Stimulated activated CD4-positive, alpha-beta T cell treated with anti-CD3 and anti-CD28 coated beads, Interleukin-15, amount 100 ng/mL, for 48 hours (primary cell): ENCODE measurements around the gene DLX2.

Experiments
- DNase-seq, 2 donors: peaks; one replicate each; pipeline ENCODE4 v3.0.0-alpha.2; 2020; ENCODE audit warnings: low read depth in 2 of 2

DLX2 gene

DNA sequence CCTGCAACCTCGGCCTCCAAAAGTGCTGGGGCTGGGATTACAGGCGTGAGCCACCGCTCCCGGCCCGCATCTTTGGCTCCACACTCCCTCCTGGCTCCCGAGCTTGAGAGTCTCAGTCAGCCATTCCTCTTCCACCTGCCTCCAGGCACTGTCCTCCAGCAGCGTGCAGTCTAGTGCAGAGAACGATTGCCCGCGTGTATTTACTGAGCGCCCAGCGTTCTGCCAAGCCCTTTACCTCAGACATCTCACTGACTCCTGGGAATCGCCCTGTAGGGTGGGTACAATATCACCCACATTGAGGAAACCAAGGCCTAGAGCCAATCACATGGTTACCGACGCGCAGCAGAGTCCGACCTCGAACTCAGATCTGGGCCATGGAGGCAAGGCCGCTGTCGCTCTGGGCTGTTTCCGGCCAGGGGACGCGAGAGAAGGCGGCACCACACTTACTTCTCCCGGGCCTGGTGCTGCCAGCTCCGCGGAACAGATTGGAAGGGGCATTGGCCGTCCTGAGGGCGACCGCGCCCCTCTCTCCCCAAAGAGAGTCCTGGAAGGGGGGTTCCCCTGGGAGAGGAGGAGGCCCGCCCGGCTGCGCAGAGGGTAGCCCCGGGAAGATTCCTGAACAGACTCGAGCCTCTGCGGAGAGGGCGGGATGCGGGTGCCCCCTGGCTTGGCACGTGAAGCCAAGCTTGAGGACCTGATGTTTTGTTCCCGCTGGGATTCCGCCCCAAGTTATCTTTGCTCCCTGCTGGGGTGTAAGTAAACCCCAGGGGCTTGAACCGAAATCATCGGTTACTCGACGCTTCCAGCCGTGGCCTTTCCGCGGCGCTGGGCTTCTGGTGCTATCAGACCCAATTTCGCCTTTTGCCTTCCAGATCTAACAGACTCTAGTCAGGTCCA lies 5.2 kb upstream of the DLX2 start:
- no peak for DNase-seq

DNA sequence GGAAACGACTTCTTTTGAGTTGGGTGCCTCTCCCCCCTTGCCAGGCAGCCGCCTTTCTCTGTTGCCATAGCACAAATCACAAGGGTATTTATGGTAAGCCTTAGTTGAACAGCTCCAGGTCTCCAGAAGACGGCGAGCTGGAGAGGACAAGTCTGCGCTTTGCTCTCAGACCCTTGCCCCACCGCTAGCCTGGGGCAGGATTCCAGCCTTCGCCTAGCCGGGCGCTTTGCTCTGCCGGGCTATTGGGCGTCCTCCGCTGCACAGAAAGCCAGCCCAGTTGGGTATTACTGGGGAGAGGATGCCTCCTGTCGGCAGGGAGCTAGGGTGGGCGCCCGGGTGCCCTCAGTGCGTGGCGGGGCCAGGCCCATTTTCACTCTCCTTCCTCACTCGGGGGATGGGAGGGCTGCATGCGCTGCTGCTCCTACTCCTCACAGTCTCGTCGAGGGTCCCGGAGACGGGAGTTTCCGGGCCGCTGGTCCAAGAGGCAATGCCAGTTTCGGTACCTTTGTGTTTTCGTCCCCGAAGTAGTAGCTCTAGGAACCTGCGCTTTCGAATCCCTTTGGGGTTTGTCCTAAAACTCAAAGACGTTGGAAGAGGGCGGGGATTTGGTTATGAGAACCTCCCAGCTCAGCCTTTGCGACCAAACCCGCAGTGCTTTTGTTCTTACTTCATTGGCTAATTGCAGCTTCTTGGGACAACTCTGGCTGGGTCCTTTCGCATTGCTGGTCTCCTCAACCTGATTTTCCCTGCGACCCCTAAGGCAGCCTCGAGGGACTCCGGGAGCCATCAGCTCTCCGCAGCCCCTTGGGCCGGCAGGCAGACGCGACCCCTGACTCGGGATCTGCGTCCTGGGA lies 3.6 kb upstream of the DLX2 start:
- no peak for DNase-seq

- DNase-seq = no peak
Observed at GRCh38 chr2:172105471-172106107, 2.9 kb upstream of the DLX2 start.

- peak in 1 of 2 donors; percentile 72 for DNase-seq
Observed at GRCh38 chr2:172103471-172104272, 972 bp upstream of the DLX2 start.

DNA sequence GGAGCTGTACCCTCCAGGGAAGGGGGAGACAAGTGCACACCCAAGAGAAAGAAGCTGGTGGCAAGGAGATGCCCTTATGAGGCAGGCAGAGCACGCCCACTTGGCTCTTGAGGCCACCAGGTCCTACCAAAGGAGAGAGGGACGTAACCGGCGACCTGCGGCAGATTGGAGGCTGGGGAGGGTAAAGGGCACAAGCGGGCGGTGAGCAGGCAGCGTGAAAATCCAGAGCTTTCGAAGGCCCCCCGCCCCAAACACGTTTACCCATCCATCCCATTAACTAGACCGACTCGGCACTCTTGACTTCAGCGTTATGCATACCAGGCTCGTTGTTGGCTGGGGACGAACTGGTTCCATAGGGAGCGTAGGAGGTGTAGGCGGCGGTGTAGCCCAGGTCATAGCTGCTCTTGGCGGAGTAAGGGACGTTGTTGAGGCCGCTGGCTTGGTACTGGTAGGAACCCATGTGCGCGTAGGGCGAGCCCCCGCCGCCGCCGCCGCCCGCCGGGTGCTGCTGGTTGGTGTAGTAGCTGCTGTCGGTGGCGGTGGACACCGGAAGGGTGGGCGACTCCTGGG lies 794 bp downstream of the DLX2 start:
- DNase-seq = no peak

DNA sequence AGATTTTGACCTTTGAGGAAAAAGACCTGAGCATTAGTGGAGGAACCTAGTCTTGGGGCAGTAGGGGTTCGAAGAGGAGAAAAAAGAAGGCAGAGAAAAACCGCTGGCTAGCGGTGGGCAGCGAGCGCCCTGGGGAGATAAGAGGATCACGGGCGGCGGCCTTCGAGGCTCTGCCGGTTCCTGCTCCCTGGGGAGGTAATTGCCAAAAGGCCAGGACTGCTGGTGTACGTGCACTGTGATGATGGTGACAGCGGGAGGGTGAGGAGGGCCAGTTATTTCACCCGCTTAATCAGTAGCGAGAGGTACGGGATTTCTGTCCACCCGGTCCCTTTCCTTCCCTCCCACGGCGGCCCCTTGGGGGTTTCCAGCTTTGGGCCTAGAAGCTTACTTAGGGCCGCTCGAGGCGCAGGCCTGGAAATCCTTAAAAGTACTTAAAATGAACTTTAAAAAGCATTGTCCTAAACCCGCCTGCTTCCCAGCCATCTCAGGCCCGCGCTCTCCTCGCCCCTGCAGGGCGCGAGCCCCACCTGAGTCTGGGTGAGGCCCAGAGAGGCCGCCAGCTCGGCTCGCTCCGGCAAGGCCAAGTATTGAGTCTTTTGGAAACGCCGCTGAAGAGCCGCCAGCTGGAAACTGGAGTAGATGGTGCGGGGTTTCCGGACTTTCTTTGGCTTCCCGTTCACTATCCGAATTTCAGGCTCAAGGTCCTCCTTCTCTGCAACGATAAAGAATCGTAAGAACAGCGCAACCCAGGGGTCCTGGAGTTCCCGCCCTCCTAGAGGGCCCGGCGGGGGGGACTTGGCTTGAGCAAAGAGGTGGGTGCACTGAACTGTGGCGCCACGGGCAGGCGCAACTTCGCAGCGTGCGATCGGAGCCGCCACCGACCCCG lies 1.5 kb downstream of the DLX2 start:
- no peak for DNase-seq

- no peak for DNase-seq
Observed at GRCh38 chr2:172100080-172100934, 2.4 kb downstream of the DLX2 start.

GRCh38 chr2:172099472-172100079 lies 3.1 kb downstream of the DLX2 start:
- DNase-seq = no peak

DNA sequence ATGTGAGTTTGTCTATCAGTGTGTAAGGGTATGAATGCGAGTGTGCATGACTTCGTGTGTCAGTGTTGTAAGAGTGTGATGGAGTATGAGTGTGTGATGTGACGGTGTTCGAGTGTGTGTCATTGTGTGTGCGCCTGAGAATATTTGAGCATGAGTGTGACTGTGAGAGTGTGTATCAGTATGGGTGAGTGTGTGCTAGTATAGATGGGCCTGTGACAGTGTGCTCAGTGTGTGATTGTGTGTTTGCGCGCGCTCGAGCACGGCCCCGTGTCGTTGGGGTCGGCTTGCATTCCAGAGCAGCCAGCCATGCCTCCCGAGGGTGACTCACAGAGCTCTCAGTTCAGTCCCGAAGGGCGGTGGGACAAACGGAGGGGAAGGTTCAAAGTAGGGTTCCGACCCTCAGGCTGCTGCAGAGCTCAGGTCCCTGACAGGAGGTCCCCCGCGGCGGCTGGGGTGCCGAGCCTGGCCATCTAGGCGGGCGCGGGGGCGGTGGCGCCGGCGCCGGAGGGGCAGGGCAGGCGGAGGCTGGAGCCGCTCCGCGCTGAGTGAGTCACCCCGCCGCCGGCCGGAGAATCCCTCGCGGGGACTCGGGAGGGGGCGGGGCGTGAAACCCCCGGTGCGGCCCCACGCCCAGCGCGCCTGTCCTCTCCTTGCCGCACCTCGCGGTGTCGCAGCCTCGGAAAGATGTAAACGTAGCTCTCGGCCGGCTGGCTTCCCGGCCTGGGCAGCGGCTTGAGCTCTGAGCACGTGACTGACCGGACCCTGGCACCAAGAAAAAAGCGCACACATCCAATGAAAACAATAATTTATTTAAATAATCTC lies 3.8 kb downstream of the DLX2 start:
- no peak for DNase-seq

DNA sequence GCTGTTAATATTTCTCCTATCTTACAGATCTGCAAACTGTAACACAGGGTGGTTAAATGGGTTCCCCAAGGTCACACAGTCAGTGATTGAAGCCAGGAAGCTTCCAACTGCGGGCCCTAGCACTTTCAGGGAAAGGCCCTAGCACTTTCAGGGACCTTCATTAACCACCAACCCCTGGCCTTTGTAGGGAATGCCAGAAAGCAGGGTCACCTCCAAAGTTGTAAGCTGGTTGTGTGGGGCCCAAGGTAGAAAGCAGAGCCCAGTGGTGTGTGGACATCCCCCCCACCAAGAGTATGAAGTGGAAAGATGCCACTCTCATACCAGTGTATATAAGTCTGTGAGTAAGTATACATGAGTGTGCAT lies 4.4 kb downstream of the DLX2 start:
- no peak for DNase-seq

GRCh38 chr2:172097557-172098131 lies 5.1 kb downstream of the DLX2 start:
- no peak for DNase-seq

- DNase-seq = no peak
Observed at GRCh38 chr2:172096626-172097547, 5.8 kb downstream of the DLX2 start.

DNA sequence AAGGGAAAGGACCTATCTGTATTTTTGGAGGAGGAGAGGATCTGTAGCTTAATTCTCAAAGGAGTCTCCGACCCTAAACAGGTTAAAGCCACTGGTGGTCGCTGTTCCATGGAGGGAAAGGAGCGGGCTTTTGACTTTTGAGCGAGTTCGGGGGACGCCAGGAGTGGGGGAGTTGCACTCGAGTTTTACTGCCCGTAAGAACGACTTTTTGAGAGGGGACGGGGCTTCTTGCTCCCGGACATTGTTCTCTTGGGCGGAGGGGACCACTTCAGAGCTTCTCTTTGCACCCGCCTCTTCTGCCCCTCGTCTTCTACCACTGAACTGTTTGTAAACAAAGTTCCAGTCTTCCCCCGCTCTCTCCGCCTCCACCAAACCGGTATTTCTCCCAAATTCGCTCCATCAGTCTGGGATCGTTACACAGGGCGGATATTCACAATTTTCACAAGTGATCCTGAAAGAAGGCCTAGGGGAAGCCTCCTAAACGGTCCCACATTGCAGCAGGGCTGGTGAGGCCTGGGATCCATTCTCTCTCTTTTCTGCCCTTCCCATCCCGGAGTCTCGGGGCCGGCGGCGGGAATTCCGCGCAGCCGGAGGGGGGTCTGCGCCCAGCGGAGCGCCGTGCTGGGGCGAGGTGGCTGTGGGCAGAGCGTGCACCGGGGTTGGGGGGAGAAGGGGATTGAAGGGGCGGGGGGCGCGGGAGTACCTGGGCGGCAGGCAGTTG lies 6.6 kb downstream of the DLX2 start:
- DNase-seq = no peak

DNA sequence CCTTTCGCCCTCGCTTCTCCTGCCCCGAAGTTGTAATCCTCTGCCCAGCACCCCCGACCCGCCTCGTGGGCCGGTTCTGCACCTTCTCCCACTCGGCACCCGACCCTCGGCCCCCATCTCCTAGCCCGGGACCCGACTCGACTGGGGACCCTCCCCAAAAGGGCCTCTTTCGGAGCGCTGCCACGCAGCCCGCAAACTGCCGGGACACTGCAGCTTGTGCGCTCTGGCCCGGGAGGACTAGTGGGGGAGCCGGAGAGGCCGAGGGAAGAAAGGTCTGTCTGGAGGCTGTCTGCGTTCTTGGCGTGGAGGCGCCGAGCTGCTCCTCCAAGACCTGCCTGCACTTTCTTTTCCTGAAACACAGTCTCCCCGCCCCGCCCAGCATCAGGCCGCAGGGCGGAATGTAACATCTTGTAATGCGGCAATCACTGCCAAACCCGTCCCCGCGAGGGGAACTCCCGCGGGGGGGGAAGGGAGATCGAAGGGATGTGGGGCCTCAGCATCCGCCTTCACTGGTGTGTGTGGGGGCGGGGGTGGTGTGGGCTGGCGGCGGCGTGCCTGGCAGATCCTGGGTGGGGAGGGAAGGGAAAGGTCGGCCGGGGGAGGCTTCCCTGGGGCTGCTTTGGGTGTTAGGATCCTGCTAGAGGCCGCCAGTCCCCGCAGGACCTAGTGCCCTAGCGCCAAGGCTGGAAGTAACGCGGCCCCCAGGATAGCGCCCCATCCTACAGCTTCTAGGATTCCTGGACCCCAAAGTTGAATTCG lies 7.4 kb downstream of the DLX2 start:
- DNase-seq = no peak
